HG02852 (cell line): ENCODE measurements around the gene KLHL20.

Source experiments
- ATAC-seq: cut with Tn5 transposase; IDR thresholded peaks from one replicate; pipeline ENCODE4 v1.9.1; 2021; ENCODE audit warnings: mild to moderate bottlenecking, moderate library complexity; ENCODE audit not compliant: unreplicated experiment

Gene KLHL20

GRCh38 chr1:173827611-173828010, 112.8 kb downstream of the KLHL20 start:
- ATAC-seq = no peak

DNA sequence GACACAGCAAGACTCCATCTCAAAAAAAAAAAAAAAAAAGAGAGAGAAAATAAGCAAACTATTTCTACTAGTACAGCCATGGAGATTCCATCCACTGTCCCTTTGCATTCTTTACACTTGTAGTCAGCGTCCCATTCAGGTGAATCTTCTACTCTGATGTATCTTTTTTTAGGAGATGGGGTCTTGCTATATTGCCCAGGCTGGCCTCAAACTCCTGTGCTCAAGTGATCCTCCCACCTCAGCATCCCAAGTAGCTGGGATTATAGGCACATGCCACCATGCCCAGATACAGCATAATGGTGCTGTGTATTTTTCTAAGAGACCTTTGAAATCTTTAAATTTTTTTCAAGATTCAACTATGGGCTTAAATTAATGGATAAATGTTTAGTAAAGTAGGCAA, 118.0 kb downstream of the KLHL20 start:
- ATAC-seq = no peak
